NCI-H526 treated with DMSO at 0.1 percent for 48 hours (cell line): ENCODE data around the gene MYBPC3.

Source experiments
- DNase-seq: peaks from one replicate; lab custom pipeline; 2025; lab: John Stamatoyannopoulos, UW

MYBPC3 gene

DNA sequence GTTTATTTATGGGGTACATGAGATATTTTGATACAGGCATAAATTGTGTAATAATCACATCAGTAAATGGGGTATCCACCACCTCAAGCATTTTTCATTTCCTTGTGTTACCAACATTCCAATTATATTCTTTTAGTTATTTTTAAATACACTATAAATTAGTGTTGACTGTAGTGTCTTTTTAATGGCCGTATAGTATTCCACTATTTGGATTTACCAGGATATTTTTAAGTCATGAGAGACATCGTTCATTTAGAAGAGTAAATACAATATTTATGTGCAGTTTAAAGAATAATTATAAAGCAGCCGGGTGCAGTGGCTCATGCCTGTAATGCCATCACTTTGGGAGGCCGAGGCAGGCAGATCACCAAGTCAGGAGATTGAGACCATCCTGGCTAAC, 32.0 kb upstream of the MYBPC3 start:
- no peak for DNase-seq

DNA sequence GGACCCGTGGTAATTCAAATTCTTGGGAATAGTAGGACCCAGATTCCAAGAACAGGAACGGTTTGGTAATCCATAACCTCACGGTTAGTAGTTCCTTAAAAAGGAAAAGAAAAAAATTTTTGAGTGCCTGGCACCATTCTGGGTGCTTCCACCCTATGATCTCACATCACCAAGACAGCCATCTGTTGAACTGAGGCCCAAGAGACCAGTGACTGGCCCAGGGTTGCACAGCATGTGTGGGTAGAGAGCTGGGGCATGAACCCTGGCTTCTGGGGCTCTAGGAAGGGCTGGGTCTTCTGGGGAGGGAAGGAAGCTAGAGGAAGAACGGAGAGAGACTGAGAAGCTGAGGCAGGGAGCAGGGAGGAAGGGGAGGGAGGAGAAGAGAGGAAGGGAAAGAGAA, 30.6 kb upstream of the MYBPC3 start:
- DNase-seq: no peak

- no peak for DNase-seq
Measured at GRCh38 chr11:47380078-47380477, 27.6 kb upstream of the MYBPC3 start.

DNA sequence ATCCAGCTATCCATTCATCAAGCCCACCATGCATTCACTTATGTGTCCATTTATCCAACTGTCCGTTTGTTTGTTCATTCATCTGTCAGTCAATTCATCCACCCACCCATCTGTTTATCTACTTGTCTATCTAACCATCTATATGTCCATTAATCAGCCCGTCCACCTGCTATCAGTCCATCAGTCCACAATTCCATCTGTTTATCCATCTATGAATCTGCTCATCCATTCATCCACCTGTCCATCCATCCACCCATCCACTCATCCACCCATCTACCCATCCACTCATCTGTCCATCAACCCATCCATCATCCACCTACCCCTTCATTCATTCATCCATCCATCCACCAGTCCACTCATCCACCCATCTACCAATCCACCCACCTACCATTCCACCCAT, 26.8 kb upstream of the MYBPC3 start:
- DNase-seq: no peak

GRCh38 chr11:47378836-47379170, 26.3 kb upstream of the MYBPC3 start:
- no peak for DNase-seq

DNA sequence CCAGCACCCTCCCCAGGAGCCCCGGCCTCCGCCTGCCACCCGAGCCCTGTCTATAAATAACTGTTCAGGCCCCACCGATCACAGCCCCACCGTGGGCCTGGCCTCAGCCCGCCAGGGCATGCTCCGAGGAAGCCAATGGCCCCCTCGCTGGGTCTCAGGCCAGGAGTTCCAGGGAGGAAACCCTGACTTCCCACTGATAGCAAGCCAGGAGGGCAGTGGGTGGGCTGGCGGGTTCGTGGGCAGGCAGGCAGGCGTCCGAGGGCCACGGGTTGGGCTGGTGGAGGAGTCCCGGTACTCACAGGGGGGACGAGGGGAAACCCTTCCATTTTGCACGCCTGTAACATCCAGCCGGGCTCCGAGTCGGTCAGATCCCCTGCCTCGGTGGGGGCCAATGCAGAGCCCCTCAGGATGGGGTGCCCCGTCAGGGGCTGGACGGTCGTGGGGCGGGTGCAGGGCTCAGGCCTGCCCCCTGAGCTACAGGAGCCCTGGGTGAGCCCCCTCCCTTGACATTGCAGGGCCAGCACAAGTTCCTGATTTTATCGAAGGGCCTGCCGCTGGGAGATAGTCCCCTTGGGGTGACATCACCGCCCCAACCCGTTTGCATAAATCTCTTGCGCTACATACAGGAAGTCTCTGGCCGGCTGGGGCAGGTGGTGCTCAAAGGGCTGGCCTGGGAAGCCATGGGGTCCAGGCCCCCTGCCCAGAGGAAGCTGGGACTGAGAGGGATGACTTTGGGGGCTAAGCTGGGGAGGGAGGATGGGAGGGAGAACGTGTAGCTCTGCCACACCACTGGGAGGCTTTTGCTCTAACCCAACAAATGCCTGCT, 25.7 kb upstream of the MYBPC3 start, which contains the start of gene SPI1:
Gene SPI1, minus strand, starts transcription at position 538 of the 826 bp plus-strand sequence. Its CDS starts 194 bp downstream, at position 344.
- no peak for DNase-seq

DNA sequence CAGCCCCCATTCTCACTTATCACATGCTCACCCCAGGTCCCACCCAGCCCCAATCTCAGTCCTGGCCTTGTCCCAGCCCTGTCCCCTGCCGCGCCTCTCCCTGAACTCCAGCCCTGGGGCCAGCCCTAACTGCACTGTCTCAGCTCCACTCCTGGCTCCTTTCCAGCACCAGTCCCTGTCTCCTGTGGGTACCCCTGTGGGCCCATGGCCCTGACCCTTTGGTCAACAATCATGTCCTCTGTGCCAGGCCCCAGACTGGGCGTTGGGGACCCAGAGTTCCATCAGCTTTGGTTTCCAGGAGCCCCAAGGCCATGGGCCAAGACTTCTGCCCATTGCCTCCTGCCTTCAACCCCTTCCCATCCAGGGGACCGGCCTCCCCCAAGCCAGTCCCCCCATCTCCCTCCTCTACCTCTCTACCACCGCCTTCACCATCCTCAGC, 25.1 kb upstream of the MYBPC3 start:
- DNase-seq: no peak

DNA sequence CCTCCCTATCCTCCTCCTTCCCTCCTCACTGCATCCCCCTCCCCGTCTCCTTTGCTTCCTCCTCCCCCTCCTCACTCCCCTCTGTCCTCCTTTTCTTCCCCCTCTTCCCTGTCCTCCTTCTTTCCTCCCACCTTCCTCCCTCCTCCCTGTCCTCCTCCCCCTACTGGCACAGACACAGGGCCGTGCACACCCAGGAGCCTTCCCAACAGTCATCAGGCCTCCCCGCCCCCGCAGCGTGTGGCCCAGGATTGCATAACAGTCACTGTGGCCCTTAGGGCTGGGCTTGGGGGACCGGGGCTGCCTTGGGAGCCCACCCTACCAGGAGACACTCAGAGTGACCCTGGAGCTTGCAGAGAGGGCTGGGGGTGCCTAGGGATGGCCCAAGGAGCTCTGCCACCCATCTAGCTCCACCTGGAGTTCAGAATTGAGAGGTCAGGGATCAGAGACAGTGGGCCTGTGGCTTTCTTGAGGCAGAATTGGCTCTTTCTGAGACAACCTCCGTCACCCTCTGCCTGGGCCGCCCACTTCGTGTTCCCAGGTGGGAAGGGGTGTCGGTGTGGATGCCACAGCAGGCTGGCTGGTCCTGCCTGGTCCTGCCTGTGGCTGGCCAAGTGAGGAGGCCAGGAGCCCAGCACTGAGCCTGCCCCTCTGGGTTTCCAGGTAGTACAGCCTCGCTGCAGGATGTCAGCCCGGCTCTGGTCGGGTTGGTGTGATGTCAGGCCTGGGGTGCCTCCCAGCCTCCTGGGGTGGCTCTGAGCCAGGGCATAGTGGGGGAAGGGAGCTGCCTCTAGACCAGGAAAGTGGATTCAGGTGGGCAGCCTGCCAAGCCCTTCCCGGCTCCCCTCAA, 24.2 kb upstream of the MYBPC3 start:
- DNase-seq: no peak

GRCh38 chr11:47376107-47376524, 23.6 kb upstream of the MYBPC3 start:
- DNase-seq: no peak

- no peak for DNase-seq
Measured at GRCh38 chr11:47375546-47376085, 23.1 kb upstream of the MYBPC3 start.

GRCh38 chr11:47375020-47375419, 22.5 kb upstream of the MYBPC3 start:
- no peak for DNase-seq

- DNase-seq: no peak
Measured at GRCh38 chr11:47374720-47375019, 22.2 kb upstream of the MYBPC3 start.

- DNase-seq: peak; percentile 51
Measured at GRCh38 chr11:47373876-47374719, 21.6 kb upstream of the MYBPC3 start.

- no peak for DNase-seq
Measured at GRCh38 chr11:47372422-47372821, 19.9 kb upstream of the MYBPC3 start.

DNA sequence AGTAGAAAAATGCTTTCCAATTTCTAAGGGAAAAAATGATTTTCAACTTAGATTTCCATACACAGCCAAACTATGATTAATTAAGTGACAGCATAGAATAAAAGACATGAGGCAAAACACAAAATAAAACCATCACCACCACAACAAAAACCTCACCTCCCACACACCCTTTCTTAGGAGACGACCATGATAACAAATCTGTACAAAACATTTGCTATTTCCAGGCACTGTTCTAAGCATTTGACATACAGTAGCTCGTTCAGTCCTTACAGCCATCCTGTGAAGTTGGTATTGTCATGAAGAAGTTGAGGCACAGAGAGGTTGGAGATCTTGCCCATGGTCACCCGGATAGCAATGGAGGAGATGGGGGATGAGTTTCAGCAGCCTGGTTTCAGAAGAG, 17.2 kb upstream of the MYBPC3 start:
- DNase-seq: no peak

DNA sequence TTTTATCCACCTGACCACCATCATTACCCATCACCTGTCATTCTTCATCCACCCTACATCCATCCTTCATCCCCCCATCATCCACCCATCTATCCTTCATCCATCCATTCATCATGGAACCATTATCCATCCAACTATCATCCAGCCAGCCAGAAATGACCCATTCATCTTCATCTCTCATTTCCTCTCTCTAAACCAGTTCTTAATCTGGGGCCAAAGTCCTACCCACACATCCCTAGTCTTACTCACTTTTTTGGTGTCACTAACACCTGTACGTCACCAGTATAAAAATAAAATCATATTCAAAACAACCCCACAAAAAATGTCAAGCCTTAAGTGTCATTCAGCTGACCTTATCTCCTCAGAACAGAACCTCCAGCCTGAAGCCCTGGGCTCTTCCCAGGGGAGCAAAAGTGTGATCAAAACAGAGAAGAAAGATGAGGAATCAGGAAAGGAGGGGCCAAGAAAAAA, 13.6 kb upstream of the MYBPC3 start:
- no peak for DNase-seq

DNA sequence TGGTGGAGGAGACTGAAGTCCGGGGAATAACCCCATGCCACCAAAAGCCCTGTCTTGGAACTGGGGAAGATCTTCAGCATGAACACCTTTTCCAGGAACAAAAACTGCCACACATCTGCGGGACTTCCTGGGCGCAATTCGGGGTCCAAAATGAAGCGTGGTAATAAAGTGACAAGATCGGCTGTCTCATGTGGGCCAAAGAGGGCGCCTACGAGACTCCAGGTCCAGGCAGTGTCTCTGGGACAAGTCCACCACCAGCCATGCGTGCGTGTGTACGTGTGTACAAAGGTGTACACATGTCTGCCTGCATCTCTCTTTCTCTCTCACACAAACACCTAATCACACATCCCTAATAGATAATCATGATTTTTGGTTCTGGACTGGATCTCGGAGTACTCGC, 8.9 kb upstream of the MYBPC3 start:
- no peak for DNase-seq

DNA sequence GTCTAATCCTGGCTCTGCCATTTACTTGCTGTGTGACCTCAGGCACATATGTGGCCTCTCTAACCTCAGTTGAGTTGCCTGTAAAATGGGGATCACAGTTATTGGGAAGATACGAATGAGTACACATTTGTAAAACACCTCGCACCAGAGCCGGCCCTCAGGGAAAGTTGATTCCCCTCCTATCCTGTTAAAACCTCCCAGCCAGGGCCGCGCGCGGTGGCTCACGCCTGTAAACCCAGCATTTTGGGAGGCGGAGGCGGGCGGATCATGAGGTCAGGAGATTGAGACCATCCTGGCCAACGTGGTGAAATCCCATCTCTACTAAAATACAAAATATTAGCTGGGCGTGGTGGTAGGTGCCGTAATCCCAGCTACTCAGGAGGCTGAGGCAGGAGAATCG, 7.8 kb upstream of the MYBPC3 start:
- DNase-seq: no peak

- no peak for DNase-seq
Measured at GRCh38 chr11:47359586-47359985, 7.1 kb upstream of the MYBPC3 start.

GRCh38 chr11:47359162-47359561, 6.7 kb upstream of the MYBPC3 start:
- no peak for DNase-seq

GRCh38 chr11:47358731-47359051, 6.2 kb upstream of the MYBPC3 start:
- DNase-seq: no peak
